B cell (primary cell): ENCODE data around the gene RIN3. TPM values are rescaled to one million over a fixed set of nuclear protein-coding genes. Genes with fewer than 3 reads are reported as not detected.

Source experiments
- ATAC-seq: fragments of 200-7000 bp; cut with Tn5 transposase; one replicate; pipeline ENCODE4 v1.10.0; 2021; ENCODE audit warnings: low read depth, mild to moderate bottlenecking, moderate number of reproducible peaks, moderate library complexity
- CTCF ChIA-PET: fragments of 350-600 bp; sonication (Branson Sonifier 250); formaldehyde crosslinking; loops from one replicate; lab custom pipeline; 2021; ENCODE audit warnings: antibody characterized with exemption, inconsistent platforms; lab: Charles Lee
- POLR2A ChIA-PET: fragments of 350-600 bp; sonication (Branson Sonifier 250); formaldehyde crosslinking; loops from one replicate; lab custom pipeline; 2021; ENCODE audit warnings: antibody characterized with exemption; lab: Charles Lee
- DNase-seq: peaks from one replicate; pipeline ENCODE4 v3.0.0; 2013
- H2AFZ ChIP-seq: 2 replicates; pipeline ENCODE4 v1.6.1; 2012; ENCODE audit warnings: mild to moderate bottlenecking, low read depth, low read length; ENCODE audit not compliant: insufficient read depth, poor library complexity, severe bottlenecking
- H3K27ac ChIP-seq, 2 donors: 1 replicate in 1 of 2; 2 replicates in 1 of 2; pipeline ENCODE4 v1.5.1; 2012 to 2013; ENCODE audit warnings: low read length in 2 of 2, mild to moderate bottlenecking in 2 of 2, moderate library complexity in 1 of 2
- H3K27me3 ChIP-seq, 4 experiments: fragments of 200-600 bp in 1 of 4; sonication (generic) in 1 of 4; replicated peaks in 1 of 4; 1 replicate in 2 of 4; 2 replicates in 2 of 4; pipeline versions ENCODE4 v1.6.1 to v1.7.0; 2013 to 2016; ENCODE audit warnings: low read length in 3 of 4, mild to moderate bottlenecking in 2 of 4, mixed read lengths in 1 of 4, moderate library complexity in 1 of 4; ENCODE audit not compliant: insufficient read depth in 4 of 4, control insufficient read depth in 3 of 4; ENCODE audit errors: control extremely low read depth in 1 of 4
- H3K36me3 ChIP-seq, 2 experiments: replicated peaks in 1 of 2; 1 replicate in 1 of 2; 2 replicates in 1 of 2; pipeline versions ENCODE4 v1.6.1 to v1.7.1; 2013; ENCODE audit warnings: low read length in 1 of 2; ENCODE audit not compliant: insufficient read depth in 2 of 2, control insufficient read depth in 1 of 2; ENCODE audit errors: control extremely low read depth in 1 of 2, extremely low read depth in 1 of 2
- H3K4me1 ChIP-seq, 2 donors: fragments of 200-600 bp in 1 of 2; sonication (generic) in 1 of 2; 1 replicate in 1 of 2; 2 replicates in 1 of 2; pipeline versions ENCODE4 v1.5.1 to v1.6.1; 2013 to 2017; ENCODE audit warnings: low read length in 2 of 2; ENCODE audit not compliant: control insufficient read depth in 2 of 2, insufficient read depth in 2 of 2
- H3K4me2 ChIP-seq: replicated peaks from 2 replicates; pipeline ENCODE3; 2012; ENCODE audit warnings: mild to moderate bottlenecking, low read depth, low read length; ENCODE audit not compliant: poor library complexity, severe bottlenecking
- H3K4me3 ChIP-seq, 5 experiments: fragments of 200-600 bp in 1 of 5; sonication (generic) in 1 of 5; 1 replicate in 3 of 5; 2 replicates in 2 of 5; pipeline versions ENCODE4 v1.5.1 to v1.7.0; 2011 to 2016; ENCODE audit warnings: low read length in 4 of 5, mild to moderate bottlenecking in 4 of 5, low read depth in 2 of 5, control low read depth in 1 of 5, moderate library complexity in 1 of 5; ENCODE audit not compliant: insufficient read depth in 1 of 5; ENCODE audit errors: control extremely low read depth in 1 of 5, extremely low read depth in 1 of 5
- H3K79me2 ChIP-seq: fragments of 200-600 bp; sonication (generic); one replicate; pipeline ENCODE4 v1.6.0; 2016; ENCODE audit warnings: low read length; ENCODE audit not compliant: control insufficient read depth, insufficient read depth
- H3K9ac ChIP-seq: fragments of 200-600 bp; sonication (generic); 2 replicates; pipeline ENCODE4 v1.6.1; 2017; ENCODE audit warnings: mild to moderate bottlenecking, low read length, moderate library complexity
- H3K9me3 ChIP-seq, 3 donors: one replicate each; pipeline versions ENCODE4 v1.6.1 to v1.7.1; 2013; ENCODE audit warnings: low read length in 2 of 3; ENCODE audit not compliant: control insufficient read depth in 2 of 3, insufficient read depth in 1 of 3; ENCODE audit errors: control extremely low read depth in 1 of 3
- H4K20me1 ChIP-seq: 2 replicates; pipeline ENCODE4 v1.6.0; 2012; ENCODE audit warnings: mild to moderate bottlenecking, low read length; ENCODE audit not compliant: insufficient read depth, control insufficient read depth, poor library complexity, severe bottlenecking
- H3K27ac Mint-ChIP-seq: one replicate; pipeline ENCODE4 v1.8.0; 2021; ENCODE audit warnings: mixed read lengths
- H3K27me3 Mint-ChIP-seq: one replicate; pipeline ENCODE4 v1.8.0; 2021; ENCODE audit warnings: mixed read lengths
- H3K4me1 Mint-ChIP-seq: one replicate; pipeline ENCODE4 v1.8.0; 2021; ENCODE audit warnings: mixed read lengths
- H3K4me3 Mint-ChIP-seq: one replicate; pipeline ENCODE4 v1.8.0; 2021; ENCODE audit warnings: mixed read lengths
- H3K9me3 Mint-ChIP-seq: one replicate; pipeline ENCODE4 v1.8.0; 2022; ENCODE audit warnings: mixed read lengths; ENCODE audit not compliant: insufficient read depth
- EZH2 ChIP-seq: IDR thresholded peaks from 2 replicates; pipeline ENCODE4 v1.6.1; 2012; ENCODE audit warnings: borderline replicate concordance, low read depth, mild to moderate bottlenecking, moderate library complexity, low read length; ENCODE audit not compliant: insufficient read depth, poor library complexity, severe bottlenecking
- WGBS: methylation state at CpG from one replicate; pipeline ENCODE4 v1.1.5; 2013; ENCODE audit warnings: missing lambda C conversion rate; ENCODE audit not compliant: insufficient coverage; 5-methylcytosine and 5-hydroxymethylcytosine counted together
- intact Hi-C: fragments of 100-400 bp; cut with micrococcal nuclease; formaldehyde crosslinking; loops from one replicate; pipeline ENCODE4 v1.10.0; 2022
- polyA plus RNA-seq: library from polyadenylated mRNA; depleted of rRNA; stranded (reverse); fragments of >200 nt; gene quantifications from 2 replicates; pipeline ENCODE4 v1.2.3, GENCODE V29; 2012
- total RNA-seq, 2 donors: library from RNA; stranded (reverse); fragments of 120-200 nt in 1 of 2; gene quantifications; 1 replicate in 1 of 2; 2 replicates in 1 of 2; pipeline versions ENCODE4 v1.2.3 to v1.2.4, GENCODE V29; 2013 to 2022
- TF ChIP-seq, protein P1 (sequence below): fragments of 200-600 bp; IDR thresholded peaks from one replicate; pipeline ENCODE4 v1.8.0; 2022; ENCODE audit warnings: antibody characterized with exemption, mild to moderate bottlenecking

Gene RIN3
- total and polyA plus RNA-seq, 2 donors (not counting 1 experiment from before 2014, with no cell fraction given) = 62.1 to 123 TPM

DNA sequence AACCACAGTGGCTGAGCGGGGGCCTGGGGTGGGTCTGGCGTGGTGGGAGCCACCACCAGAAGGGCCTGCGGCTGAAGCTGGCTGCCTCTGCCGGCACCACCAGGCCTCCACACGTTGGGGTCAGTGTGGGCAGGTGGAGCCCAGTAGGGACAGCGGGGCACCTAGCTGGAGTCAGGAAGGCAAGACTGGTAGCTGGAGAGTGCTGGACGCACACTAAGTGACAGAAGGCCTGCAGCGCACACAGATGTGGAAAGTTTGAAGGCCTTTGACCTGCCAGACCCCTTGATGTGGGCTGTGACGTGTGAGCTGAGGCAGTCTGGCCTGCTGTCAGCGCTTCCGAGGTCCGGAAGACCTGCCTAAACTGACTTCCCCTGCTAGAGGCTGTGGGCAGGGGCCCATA is 26.3 kb downstream of the RIN3 start:
- ChIA-PET CTCF (no interaction called here), POLR2A (no interaction called here)
- Histone ChIP-seq H3K79me2 (peaks cover 32% of the 10 kb centered on the region), H3K9ac (no peak overlapping the region), H4K20me1 (peaks cover 4% of the 10 kb centered on the region), H3K4me3 (no peak overlapping the region), H3K27me3 (no peaks in the 10 kb centered on the region), H3K36me3 (no peaks in the 10 kb centered on the region), H3K27ac (peak overlapping the region in 1 of 2 donors; percentile 21), H3K4me1 (peaks cover 36 to 37% of the 10 kb centered on the region in 2 donors), H3K9me3 (no peaks in the 10 kb centered on the region), H2AFZ (peak overlapping the region; percentile 26), H3K4me2 (peak overlapping the region; percentile 50)
- H3K27me3 Mint-ChIP-seq = no peaks in the 10 kb centered on the region
- TF ChIP-seq EZH2 = no peak
- TF ChIP-seq, protein P1, sequence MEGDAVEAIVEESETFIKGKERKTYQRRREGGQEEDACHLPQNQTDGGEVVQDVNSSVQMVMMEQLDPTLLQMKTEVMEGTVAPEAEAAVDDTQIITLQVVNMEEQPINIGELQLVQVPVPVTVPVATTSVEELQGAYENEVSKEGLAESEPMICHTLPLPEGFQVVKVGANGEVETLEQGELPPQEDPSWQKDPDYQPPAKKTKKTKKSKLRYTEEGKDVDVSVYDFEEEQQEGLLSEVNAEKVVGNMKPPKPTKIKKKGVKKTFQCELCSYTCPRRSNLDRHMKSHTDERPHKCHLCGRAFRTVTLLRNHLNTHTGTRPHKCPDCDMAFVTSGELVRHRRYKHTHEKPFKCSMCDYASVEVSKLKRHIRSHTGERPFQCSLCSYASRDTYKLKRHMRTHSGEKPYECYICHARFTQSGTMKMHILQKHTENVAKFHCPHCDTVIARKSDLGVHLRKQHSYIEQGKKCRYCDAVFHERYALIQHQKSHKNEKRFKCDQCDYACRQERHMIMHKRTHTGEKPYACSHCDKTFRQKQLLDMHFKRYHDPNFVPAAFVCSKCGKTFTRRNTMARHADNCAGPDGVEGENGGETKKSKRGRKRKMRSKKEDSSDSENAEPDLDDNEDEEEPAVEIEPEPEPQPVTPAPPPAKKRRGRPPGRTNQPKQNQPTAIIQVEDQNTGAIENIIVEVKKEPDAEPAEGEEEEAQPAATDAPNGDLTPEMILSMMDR = no peak
- no peaks in the 10 kb centered on the region for H3K9me3 Mint-ChIP-seq
- WGBS = 66% methylated on average over 11 of the region's 12 CpGs
- H3K4me3 Mint-ChIP-seq = no peak overlapping the region
- intact Hi-C loops = no loop called here
- H3K4me1 Mint-ChIP-seq = peaks cover 50% of the 10 kb centered on the region
- DNase-seq (no peak), ATAC-seq (no peak)
- H3K27ac Mint-ChIP-seq = no peak overlapping the region

DNA sequence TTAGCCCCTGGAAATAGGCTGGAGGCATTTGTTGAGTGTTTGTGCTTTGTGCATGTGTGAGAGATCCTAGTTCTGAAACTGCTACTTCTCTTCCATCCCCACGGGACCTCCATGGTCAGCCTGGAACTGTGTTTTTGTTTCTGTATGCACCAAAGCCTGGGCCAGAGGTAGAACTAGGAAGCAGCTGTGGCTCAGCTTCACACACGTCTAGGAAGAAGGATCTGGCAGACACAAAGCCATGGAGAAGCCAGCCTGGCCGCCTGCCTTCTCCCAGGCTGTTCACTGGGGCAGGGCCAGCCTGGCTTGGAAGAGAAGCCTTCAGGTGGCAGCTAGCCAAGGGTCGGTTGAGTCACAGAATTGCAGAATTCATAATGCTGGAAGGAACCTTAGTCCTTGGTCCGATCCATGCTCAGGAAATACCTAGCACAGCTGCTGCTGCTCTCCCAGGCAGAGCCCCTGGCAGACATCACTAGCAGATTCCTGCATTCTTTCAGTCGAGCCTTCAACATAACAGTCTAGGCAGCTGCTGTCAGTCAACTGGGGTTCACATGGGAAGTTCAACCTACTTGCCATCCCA is 27.0 kb downstream of the RIN3 start:
- Mint-ChIP-seq H3K27ac (peak overlapping the region; percentile 22), H3K4me1 (peaks cover 46% of the 10 kb centered on the region), H3K9me3 (no peaks in the 10 kb centered on the region), H3K4me3 (no peak overlapping the region), H3K27me3 (no peaks in the 10 kb centered on the region)
- Histone ChIP-seq H3K79me2 (peaks cover 32% of the 10 kb centered on the region), H3K36me3 (no peaks in the 10 kb centered on the region), H3K9me3 (no peaks in the 10 kb centered on the region), H3K27ac (peak overlapping the region in 1 of 2 donors; percentile 21), H3K4me3 (no peak overlapping the region), H2AFZ (peak overlapping the region; percentile 1), H3K9ac (no peak overlapping the region), H3K4me2 (peak overlapping the region; percentile 50), H3K4me1 (peaks cover 32 to 33% of the 10 kb centered on the region in 2 donors), H4K20me1 (peaks cover 4% of the 10 kb centered on the region), H3K27me3 (no peaks in the 10 kb centered on the region)
- WGBS = 39% methylated on average over 5 of the region's 6 CpGs
- ChIA-PET POLR2A (interaction anchor here (1.5 kb wide), 1 partner anchor 9 kb away, joined by 5 read pairs; no protein-coding TSS in a partner anchor), CTCF (interaction anchor here (0.6 kb wide), 1 partner anchor 94 kb away, joined by 4 read pairs; no protein-coding TSS in a partner anchor)
- ATAC-seq (no peak), DNase-seq (no peak)
- TF ChIP-seq, protein P1 = no peak
- no peak for TF ChIP-seq EZH2
- intact Hi-C loops = no loop called here
